ENCODE data around the gene SPTBN1. TPM values are rescaled to one million over a fixed set of nuclear protein-coding genes. Genes with fewer than 3 reads are reported as not detected.

The SPTBN1 gene
- total RNA-seq (2014; rRNA removed; shearing (Covaris generic)) (187 and 199 TPM in 2 replicates), polyA plus RNA-seq (2016; fragmentation: Nextera tagmentation; extraction: Ambion mirVana) (52.6 and 57.7 TPM in 2 replicates)

- H2AFZ ChIP-seq: peak within 1 kb of the TSS; percentile 92
- no peaks in the 10 kb centered on the region for H3K9me3 ChIP-seq (ENCODE audit: low read depth)
- H3F3A ChIP-seq (ENCODE audit: insufficient read depth): peaks cover 36% of the 10 kb centered on the region
- peaks cover 37% of the 10 kb centered on the region for H3K79me2 ChIP-seq (ENCODE audit: insufficient read depth)
- no peaks in the 10 kb centered on the region for H3K36me3 ChIP-seq (ENCODE audit: low read depth)
- peaks cover 20% of the 10 kb centered on the region for H3K4me1 ChIP-seq (ENCODE audit: insufficient read depth)
- DNase-seq: peak; percentile 93
- peak within 1 kb of the TSS; percentile 66 for H3K27ac ChIP-seq
- no peak for TF ChIP-seq EZH2phosphoT487 (IDR thresholded peaks at IDR 0.05; ENCODE audit: insufficient read depth, low read depth)
- no peak for TF ChIP-seq EZH2 (IDR thresholded peaks at IDR 0.05; ENCODE audit: insufficient read depth, poor library complexity, severe bottlenecking)
- no peaks in the 10 kb centered on the region for H3K9me2 ChIP-seq (ENCODE audit: insufficient read depth)
- peaks cover 8% of the 10 kb centered on the region; the same call in 1 of the 2 replicates for H4K20me1 ChIP-seq (ENCODE audit: insufficient read depth)
- 1% methylated on average over 26 to 61 of the region's 67 CpGs for WGBS, 2 experiments (ENCODE audit: low coverage in 1 of 2, low lambda C conversion rate in 2 of 2, missing lambda C conversion rate in 2 of 2)
- H3K9ac ChIP-seq: peak within 1 kb of the TSS; percentile 88
- peak within 1 kb of the TSS; percentile 88 for H3K4me2 ChIP-seq (ENCODE audit: unreplicated experiment)
- H3K4me3 ChIP-seq: peak within 1 kb of the TSS; percentile 99
- H3K27me3 ChIP-seq (replicated peaks; ENCODE audit: insufficient read depth): no peaks in the 10 kb centered on the region
- in situ Hi-C loops (cut with MboI): no loop called here
These were observed at the start of gene SPTBN1 for GRCh38 chr2:54455563-54456361. Gene SPTBN1, plus strand, starts transcription at chr2:54456327. Its CDS starts 70,092 bp downstream, at chr2:54526419.

- no peak for TF ChIP-seq EZH2phosphoT487 (IDR thresholded peaks at IDR 0.05; ENCODE audit: insufficient read depth, low read depth)
- TF ChIP-seq EZH2 (IDR thresholded peaks at IDR 0.05; ENCODE audit: insufficient read depth, poor library complexity, severe bottlenecking): no peak
- WGBS, 2 experiments (ENCODE audit: low coverage in 1 of 2, low lambda C conversion rate in 2 of 2, missing lambda C conversion rate in 2 of 2): 88 to 96% methylated on average over 3 of the region's 3 CpGs
- no peaks in the 10 kb centered on the region; the same call in 1 of the 2 replicates for H3K4me1 ChIP-seq (ENCODE audit: insufficient read depth)
- no peak overlapping the region for H2AFZ ChIP-seq
- H4K20me1 ChIP-seq (ENCODE audit: insufficient read depth): no peaks in the 10 kb centered on the region
- H3K9me2 ChIP-seq (ENCODE audit: insufficient read depth): no peaks in the 10 kb centered on the region
- no peak overlapping the region for H3K9ac ChIP-seq
- no peaks in the 10 kb centered on the region; the same call in 1 of the 2 replicates for H3F3A ChIP-seq (ENCODE audit: insufficient read depth)
- no peak overlapping the region for H3K27ac ChIP-seq
- no peak overlapping the region for H3K4me3 ChIP-seq
- H3K4me2 ChIP-seq (ENCODE audit: unreplicated experiment): no peak overlapping the region
- H3K79me2 ChIP-seq (ENCODE audit: insufficient read depth): no peaks in the 10 kb centered on the region
- no peak for DNase-seq
- no peaks in the 10 kb centered on the region for H3K36me3 ChIP-seq (ENCODE audit: low read depth)
- H3K9me3 ChIP-seq (ENCODE audit: low read depth): no peaks in the 10 kb centered on the region
- H3K27me3 ChIP-seq (replicated peaks; ENCODE audit: insufficient read depth): no peaks in the 10 kb centered on the region
- in situ Hi-C loops (cut with MboI): no loop called here
These were observed 48.4 kb upstream of the SPTBN1 start for GRCh38 chr2:54407693-54408092.

- Histone ChIP-seq H3K27ac (no peak overlapping the region), H4K20me1 (ENCODE audit: insufficient read depth) (no peaks in the 10 kb centered on the region), H3F3A (ENCODE audit: insufficient read depth) (no peaks in the 10 kb centered on the region), H3K4me3 (no peak overlapping the region), H3K36me3 (ENCODE audit: low read depth) (no peaks in the 10 kb centered on the region), H2AFZ (no peak overlapping the region), H3K9me3 (ENCODE audit: low read depth) (no peaks in the 10 kb centered on the region), H3K4me1 (ENCODE audit: insufficient read depth) (no peaks in the 10 kb centered on the region), H3K27me3 (replicated peaks; ENCODE audit: insufficient read depth) (no peaks in the 10 kb centered on the region), H3K9me2 (ENCODE audit: insufficient read depth) (no peaks in the 10 kb centered on the region), H3K4me2 (ENCODE audit: unreplicated experiment) (no peak overlapping the region), H3K79me2 (ENCODE audit: insufficient read depth) (no peaks in the 10 kb centered on the region), H3K9ac (no peak overlapping the region)
- in situ Hi-C loops (cut with MboI): no loop called here
- 93 to 94% methylated on average over 3 of the region's 3 CpGs for WGBS, 2 experiments (ENCODE audit: low coverage in 1 of 2, low lambda C conversion rate in 2 of 2, missing lambda C conversion rate in 2 of 2)
- no peak for DNase-seq
- no peak for TF ChIP-seq EZH2 (IDR thresholded peaks at IDR 0.05; ENCODE audit: insufficient read depth, poor library complexity, severe bottlenecking)
- no peak for TF ChIP-seq EZH2phosphoT487 (IDR thresholded peaks at IDR 0.05; ENCODE audit: insufficient read depth, low read depth)
These were observed 47.8 kb upstream of the SPTBN1 start for GRCh38 chr2:54408288-54408687.

- in situ Hi-C loops (cut with MboI): no loop called here
- Histone ChIP-seq H3K79me2 (ENCODE audit: insufficient read depth) (no peaks in the 10 kb centered on the region), H3K36me3 (ENCODE audit: low read depth) (no peaks in the 10 kb centered on the region), H4K20me1 (ENCODE audit: insufficient read depth) (no peaks in the 10 kb centered on the region), H3F3A (ENCODE audit: insufficient read depth) (no peaks in the 10 kb centered on the region), H3K9ac (no peak overlapping the region), H3K4me2 (ENCODE audit: unreplicated experiment) (no peak overlapping the region), H3K9me2 (ENCODE audit: insufficient read depth) (no peaks in the 10 kb centered on the region), H3K27ac (no peak overlapping the region), H3K4me1 (ENCODE audit: insufficient read depth) (no peaks in the 10 kb centered on the region), H2AFZ (no peak overlapping the region), H3K4me3 (no peak overlapping the region), H3K9me3 (ENCODE audit: low read depth) (no peaks in the 10 kb centered on the region), H3K27me3 (replicated peaks; ENCODE audit: insufficient read depth) (no peaks in the 10 kb centered on the region)
- TF ChIP-seq EZH2 (IDR thresholded peaks at IDR 0.05; ENCODE audit: insufficient read depth, poor library complexity, severe bottlenecking) (no peak), EZH2phosphoT487 (IDR thresholded peaks at IDR 0.05; ENCODE audit: insufficient read depth, low read depth) (no peak)
- no peak for DNase-seq
- 73 to 77% methylated on average over 5 of the region's 5 CpGs for WGBS, 2 experiments (ENCODE audit: low coverage in 1 of 2, low lambda C conversion rate in 2 of 2, missing lambda C conversion rate in 2 of 2)
These were observed 46.4 kb upstream of the SPTBN1 start for GRCh38 chr2:54409752-54410151.

Measured in GM23248 (cell line).